Sciatic nerve (tissue), 2 donors: ENCODE data around the gene SERP1. TPM values are rescaled to one million over a fixed set of nuclear protein-coding genes. Genes with fewer than 3 reads are reported as not detected.
"Not testable (repeated sequence)": the region's sequence is repeated elsewhere in the genome, so short reads cannot be mapped to it uniquely, and the experiment has no call there.

ENCODE experiments used
- ATAC-seq: fragments of 200-7000 bp; cut with Tn5 transposase; one replicate; pipeline ENCODE4 v1.9.1; 2020; ENCODE audit warnings: mild to moderate bottlenecking, moderate library complexity
- DNase-seq: peaks from one replicate; pipeline ENCODE4 v3.0.0-alpha.2; 2020; ENCODE audit warnings: low spot score
- intact Hi-C: fragments of 100-400 bp; cut with DNase I; formaldehyde crosslinking; loops from one replicate; pipeline ENCODE4 v1.14.2; 2022
- total RNA-seq: library from RNA; stranded (reverse); fragmentation: NEBNext Ultra II Directional; extraction: Animal tissue kit (Norgen Biotek cat#: 25700); gene quantifications from one replicate; pipeline ENCODE4 v1.2.1, GENCODE V29; 2021
- donor health status: DM: no; HTN: no; CAD: no.
- donor health status: DM: no; HTN: no; CAD: no.

The SERP1 gene
- total RNA-seq, 1 donor from 2014 or later, result 72.3 TPM

GRCh38 chr3:150540991-150541390 is 5.3 kb downstream of the SERP1 start:
- intact Hi-C loops, result no loop called here
- no peak for DNase-seq
- no peak for ATAC-seq

GRCh38 chr3:150540297-150540696 is 6.0 kb downstream of the SERP1 start:
- no peak for DNase-seq
- intact Hi-C loops, result no loop called here
- no peak for ATAC-seq

GRCh38 chr3:150538324-150539208 is 7.7 kb downstream of the SERP1 start:
- no peak for DNase-seq
- no peak for ATAC-seq
- intact Hi-C loops, result no loop called here

- DNase-seq (no peak), ATAC-seq (no peak)
- intact Hi-C loops, result no loop called here
Observed at GRCh38 chr3:150535204-150535603, 11.1 kb downstream of the SERP1 start.

GRCh38 chr3:150531775-150532174 is 14.5 kb downstream of the SERP1 start:
- DNase-seq, result no peak
- intact Hi-C loops, result no loop called here
- no peak for ATAC-seq

GRCh38 chr3:150528354-150528797 is 17.9 kb downstream of the SERP1 start:
- intact Hi-C loops, result no loop called here
- ATAC-seq, result no peak
- no peak for DNase-seq

GRCh38 chr3:150527464-150528255 is 18.6 kb downstream of the SERP1 start:
- no peak for ATAC-seq
- DNase-seq, result no peak
- intact Hi-C loops, result no loop called here

- ATAC-seq, result no peak
- intact Hi-C loops, result no loop called here
Observed at GRCh38 chr3:150523538-150523937, 22.8 kb downstream of the SERP1 start.

GRCh38 chr3:150521463-150521862 is 24.8 kb downstream of the SERP1 start:
- ATAC-seq, result peak; percentile 67
- DNase-seq, result no peak
- intact Hi-C loops, result no loop called here

More at GRCh38 chr3:150523538-150523937, 22.8 kb downstream of the SERP1 start:
- no peak for DNase-seq

GRCh38 chr3:150520408-150520807 is 25.9 kb downstream of the SERP1 start:
- intact Hi-C loops, result no loop called here
- ATAC-seq, result peak; percentile 34
- DNase-seq, result no peak

GRCh38 chr3:150519026-150519425 is 27.3 kb downstream of the SERP1 start:
- intact Hi-C loops, result no loop called here
- DNase-seq (no peak), ATAC-seq (no peak)

- intact Hi-C loops, result no loop called here
- ATAC-seq, result no peak
Observed at GRCh38 chr3:150515210-150515609, 31.1 kb downstream of the SERP1 start.

GRCh38 chr3:150511122-150511821 is 35.0 kb downstream of the SERP1 start:
- intact Hi-C loops, result no loop called here
- ATAC-seq, result no peak
- no peak for DNase-seq

More at GRCh38 chr3:150515210-150515609, 31.1 kb downstream of the SERP1 start:
- DNase-seq, result no peak

- intact Hi-C loops, result loop anchor here (10.0 kb wide), 1 partner anchor 275 kb away; no protein-coding TSS in a partner anchor
- no peak for ATAC-seq
- no peak for DNase-seq
Observed at GRCh38 chr3:150509780-150510179, 36.5 kb downstream of the SERP1 start.

- no peak for ATAC-seq
- intact Hi-C loops, result loop anchor here (10.0 kb wide), 1 partner anchor 274 kb away; no protein-coding TSS in a partner anchor
- no peak for DNase-seq
Observed at GRCh38 chr3:150508401-150508800, 37.9 kb downstream of the SERP1 start.

- intact Hi-C loops, result loop anchor here (10.0 kb wide), 1 partner anchor 270 kb away; no protein-coding TSS in a partner anchor
- ATAC-seq (no peak), DNase-seq (no peak)
Observed at GRCh38 chr3:150504483-150504882, 41.8 kb downstream of the SERP1 start.

GRCh38 chr3:150503402-150504099 is 42.7 kb downstream of the SERP1 start:
- DNase-seq, result no peak
- ATAC-seq, result peak; percentile 20
- intact Hi-C loops, result loop anchor here (10.0 kb wide), 1 partner anchor 269 kb away; no protein-coding TSS in a partner anchor

GRCh38 chr3:150500960-150501359 is 45.3 kb downstream of the SERP1 start:
- not testable (repeated sequence) for ATAC-seq, DNase-seq
- intact Hi-C loops, result loop anchor here (10.0 kb wide), 1 partner anchor 266 kb away; no protein-coding TSS in a partner anchor
